Vagina (tissue), 2 donors: ENCODE data around the gene SNAI1.

Source experiments
- POLR2A ChIP-seq, 2 donors: fragments of 450-650 bp; IDR thresholded peaks; one replicate each; pipeline ENCODE4 v1.6.1; 2017; ENCODE audit warnings: antibody characterized with exemption in 2 of 2, mild to moderate bottlenecking in 2 of 2, moderate library complexity in 2 of 2
- POLR2AphosphoS5 ChIP-seq, 2 donors: sonication (generic); formaldehyde crosslinking; IDR thresholded peaks; one replicate each; pipeline ENCODE4 v1.9.0; 2017; ENCODE audit warnings: antibody characterized with exemption in 2 of 2, mild to moderate bottlenecking in 2 of 2, low read depth in 1 of 2; ENCODE audit not compliant: insufficient read depth in 1 of 2
- TF ChIP-seq, protein P1 (sequence below), 3 experiments: fragments of 450-650 bp in 2 of 3; fragments of 200-600 bp in 1 of 3; sonication (generic) in 1 of 3; IDR thresholded peaks; one replicate each; pipeline ENCODE4 v1.5.1; 2017 to 2019; ENCODE audit warnings: antibody characterized with exemption in 3 of 3, mild to moderate bottlenecking in 2 of 3, moderate library complexity in 2 of 3

DNA sequence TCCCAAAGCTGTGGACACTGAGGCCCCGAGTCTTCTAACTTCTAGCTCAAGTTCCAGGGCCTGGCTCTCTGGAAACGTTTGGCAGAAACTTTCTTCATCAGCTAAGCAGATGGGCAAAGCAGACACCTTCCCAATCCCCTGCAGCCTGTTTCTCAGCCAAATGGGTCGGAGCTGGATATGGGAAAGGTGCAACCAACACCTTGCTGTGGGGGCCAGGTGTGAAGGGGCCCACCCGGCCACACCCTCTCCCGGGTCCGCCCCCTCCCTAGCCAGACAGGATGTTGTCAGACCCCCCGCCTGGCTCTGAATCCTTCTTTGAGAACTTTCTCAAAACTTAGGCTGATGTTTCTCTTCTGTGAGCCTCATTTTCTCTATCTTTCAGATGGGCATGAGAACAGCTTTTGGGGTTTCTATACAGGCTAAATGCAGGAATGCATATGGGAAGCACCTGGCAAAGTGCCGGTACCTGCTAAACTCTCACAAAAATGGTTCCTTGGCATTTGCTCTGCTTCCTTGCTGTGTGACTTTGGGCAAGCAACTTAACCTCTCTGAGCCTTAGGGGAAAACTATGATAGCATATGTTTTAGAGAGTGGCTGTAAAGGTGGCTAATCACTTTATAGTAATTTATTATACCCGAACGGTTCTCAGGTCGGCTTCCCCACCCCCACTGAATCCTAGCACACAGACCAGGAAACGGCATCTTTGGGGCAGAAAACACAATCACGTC, 1.8 kb downstream of the SNAI1 start:
- no peak for TF ChIP-seq POLR2AphosphoS5 (IDR thresholded peaks at IDR 0.05; ENCODE audit: insufficient read depth in 1 of 2, low read depth in 1 of 2)
- TF ChIP-seq, protein P1, sequence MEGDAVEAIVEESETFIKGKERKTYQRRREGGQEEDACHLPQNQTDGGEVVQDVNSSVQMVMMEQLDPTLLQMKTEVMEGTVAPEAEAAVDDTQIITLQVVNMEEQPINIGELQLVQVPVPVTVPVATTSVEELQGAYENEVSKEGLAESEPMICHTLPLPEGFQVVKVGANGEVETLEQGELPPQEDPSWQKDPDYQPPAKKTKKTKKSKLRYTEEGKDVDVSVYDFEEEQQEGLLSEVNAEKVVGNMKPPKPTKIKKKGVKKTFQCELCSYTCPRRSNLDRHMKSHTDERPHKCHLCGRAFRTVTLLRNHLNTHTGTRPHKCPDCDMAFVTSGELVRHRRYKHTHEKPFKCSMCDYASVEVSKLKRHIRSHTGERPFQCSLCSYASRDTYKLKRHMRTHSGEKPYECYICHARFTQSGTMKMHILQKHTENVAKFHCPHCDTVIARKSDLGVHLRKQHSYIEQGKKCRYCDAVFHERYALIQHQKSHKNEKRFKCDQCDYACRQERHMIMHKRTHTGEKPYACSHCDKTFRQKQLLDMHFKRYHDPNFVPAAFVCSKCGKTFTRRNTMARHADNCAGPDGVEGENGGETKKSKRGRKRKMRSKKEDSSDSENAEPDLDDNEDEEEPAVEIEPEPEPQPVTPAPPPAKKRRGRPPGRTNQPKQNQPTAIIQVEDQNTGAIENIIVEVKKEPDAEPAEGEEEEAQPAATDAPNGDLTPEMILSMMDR (IDR thresholded peaks at IDR 0.05): no peak
- no peak for TF ChIP-seq POLR2A (IDR thresholded peaks at IDR 0.05)
